GOT3 (cell line): Measurements from ENCODE around the gene IDH3A.
A peak's percentile ranks its signal among the peaks of the same experiment; 100 is the strongest.
"Not testable (repeated sequence)": the region's sequence is repeated elsewhere in the genome, so short reads cannot be mapped to it uniquely, and the experiment has no call there.

Experiments
- DNase-seq: peaks from one replicate; lab custom pipeline; 2025; ENCODE audit warnings: mixed read lengths; lab: John Stamatoyannopoulos, UW

The IDH3A gene

DNA sequence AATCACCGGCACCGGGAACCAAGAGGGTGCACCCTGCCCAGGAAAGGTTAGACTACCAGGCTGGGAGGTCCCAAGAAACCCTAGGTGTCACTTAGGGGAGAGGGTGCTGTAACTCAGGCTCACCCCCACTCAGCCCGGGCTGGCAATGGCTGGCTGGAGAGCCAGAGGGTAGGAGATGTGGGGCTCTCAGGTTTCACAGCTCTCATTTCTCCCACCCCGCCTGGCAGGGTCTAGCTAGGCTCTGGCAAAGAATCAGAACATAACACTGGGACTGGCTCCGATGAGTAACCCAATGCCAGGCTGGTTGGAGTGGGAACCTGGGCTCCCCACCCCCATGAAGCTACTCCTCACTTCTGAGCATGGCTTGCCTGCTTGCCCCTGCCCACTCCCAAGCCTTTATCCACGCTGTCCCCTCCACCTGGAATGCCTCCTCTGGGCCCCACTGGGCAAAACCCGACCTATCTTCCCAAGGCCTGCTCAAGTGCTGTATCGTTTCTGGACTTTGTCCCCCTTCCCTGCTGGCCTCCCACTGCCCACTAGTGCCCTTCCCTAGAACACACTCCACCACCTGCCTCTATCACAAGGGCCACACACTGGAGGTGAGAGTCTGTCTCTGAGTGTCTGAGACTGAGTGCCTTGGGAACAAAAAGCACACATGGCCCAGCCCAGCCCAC lies 19.9 kb upstream of the IDH3A start:
- no peak for DNase-seq

GRCh38 chr15:78129751-78130287 lies 19.3 kb upstream of the IDH3A start:
- DNase-seq = no peak

DNA sequence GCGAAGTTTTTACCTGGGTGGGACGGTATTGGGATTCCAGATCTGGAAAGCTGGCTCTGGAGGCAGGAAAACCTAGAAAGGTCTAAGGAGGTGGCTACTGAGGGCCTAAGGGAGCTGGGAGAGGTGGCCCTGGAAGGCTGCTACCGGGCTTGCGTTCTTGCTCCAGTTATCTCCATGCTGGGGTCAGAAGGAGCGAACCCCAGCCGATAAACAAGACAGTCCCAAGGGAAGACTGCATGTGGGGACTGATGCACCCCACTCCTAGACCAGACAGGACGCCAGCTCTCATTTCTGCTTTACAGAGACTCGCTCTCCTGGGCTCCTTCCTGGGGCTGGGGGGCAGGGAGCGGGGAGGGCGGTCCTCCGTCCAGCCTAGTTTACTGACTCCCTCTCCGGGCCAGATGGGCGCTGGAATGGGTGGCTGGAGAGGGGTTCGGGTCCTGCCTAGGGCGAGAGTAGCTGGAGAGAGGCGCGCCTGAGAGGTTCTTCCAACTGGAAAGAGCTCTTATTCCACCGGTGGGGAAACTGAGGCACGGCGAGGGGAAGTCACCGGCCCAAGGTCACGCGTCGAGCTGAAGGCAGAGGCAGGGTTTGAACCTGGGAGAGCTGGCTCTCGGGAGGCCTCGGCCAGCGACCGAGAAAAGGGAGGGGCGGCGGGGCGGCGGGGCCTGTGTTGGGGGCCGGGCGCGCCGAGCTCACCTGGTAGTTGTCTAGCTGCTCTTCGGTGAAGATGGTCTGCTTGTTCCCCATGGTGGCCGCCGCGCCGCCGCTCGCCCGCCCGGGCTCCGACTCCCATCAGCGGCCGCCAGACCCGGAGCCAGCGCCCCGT lies 18.5 kb upstream of the IDH3A start:
- no peak for DNase-seq

DNA sequence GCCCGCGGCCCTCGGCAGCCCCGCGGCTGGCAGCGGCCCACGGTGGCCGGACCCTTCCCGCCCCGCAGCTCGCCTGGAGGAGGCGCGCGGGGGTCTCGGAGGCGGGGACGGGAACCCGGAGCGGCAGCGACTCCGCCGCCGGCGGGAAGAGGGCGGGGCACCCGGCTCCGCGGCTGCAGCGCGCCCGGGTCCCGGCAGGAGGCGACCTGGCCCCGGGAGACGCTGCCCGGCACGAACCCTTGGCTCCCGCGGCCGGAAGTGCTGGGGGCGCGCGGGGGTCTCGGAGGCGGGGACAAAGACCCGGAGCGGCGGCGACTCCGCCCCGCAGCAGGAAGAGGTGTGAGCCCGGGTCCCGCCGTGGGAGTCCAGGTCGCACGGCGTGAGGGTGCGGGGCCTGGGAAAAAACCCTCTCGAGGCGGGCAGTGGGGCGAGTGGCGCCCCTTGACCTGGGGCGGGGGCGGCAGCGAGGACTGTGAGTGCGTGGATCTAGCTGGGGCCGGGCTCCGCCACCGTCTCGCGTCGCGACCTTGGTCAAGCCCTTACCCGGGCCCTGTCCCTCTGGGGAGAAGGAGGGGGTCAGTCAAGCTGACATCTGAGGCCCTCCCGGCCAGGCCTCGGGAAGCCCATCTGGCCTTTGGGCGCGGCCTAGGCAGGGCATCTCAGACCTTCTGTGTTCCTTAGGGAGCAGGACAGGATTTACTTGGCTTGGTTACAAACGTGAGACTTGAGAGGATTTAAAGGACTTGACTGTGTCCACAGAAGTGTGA lies 17.7 kb upstream of the IDH3A start, which contains the start of gene CIB2:
CIB2 (minus strand) TSS at position 151 of the 767 bp plus-strand sequence. CDS start 230 bp downstream, outside the sequence.
- DNase-seq = peak; percentile 51

DNA sequence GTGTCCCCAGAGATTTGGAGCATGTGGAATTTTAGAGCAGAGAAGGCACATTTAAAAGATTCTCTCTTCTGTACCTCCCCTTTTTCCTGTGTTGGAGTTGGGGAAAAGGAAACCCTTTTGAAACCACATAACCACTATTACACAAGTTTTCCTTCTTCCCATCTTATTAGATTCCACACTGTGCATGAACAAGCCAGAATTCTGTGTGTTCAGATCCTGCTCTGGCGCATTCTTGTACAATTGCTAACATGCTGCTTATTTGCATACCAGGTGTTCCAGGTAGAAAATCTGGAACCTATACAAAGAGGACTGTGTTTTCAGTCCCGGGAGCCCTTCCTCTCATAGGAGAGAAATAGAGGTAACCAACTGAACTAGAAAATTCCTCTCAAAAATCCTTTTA lies 15.4 kb upstream of the IDH3A start:
- no peak for DNase-seq

- DNase-seq = no peak
Observed at GRCh38 chr15:78139578-78139977, 9.6 kb upstream of the IDH3A start.

DNA sequence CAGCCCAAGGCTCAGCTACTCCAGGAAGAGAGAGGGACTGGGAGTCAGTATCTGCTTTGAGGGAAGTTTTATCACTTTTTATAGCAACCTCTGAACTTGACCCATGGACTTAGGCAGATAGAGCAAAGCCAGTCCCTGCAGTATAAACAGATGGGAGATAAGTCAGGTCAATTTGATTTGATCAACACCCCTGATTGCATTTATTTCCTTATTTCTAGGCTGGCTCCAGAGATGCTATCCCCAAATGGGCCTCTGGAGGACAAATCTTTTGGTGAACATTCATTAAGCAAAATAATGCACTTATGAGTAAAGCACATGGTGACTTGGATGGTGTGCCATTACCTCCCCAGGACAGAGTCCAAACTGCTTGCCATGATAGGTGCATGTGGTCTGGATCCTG lies 8.9 kb upstream of the IDH3A start:
- no peak for DNase-seq

- DNase-seq = no peak
Observed at GRCh38 chr15:78142332-78142731, 6.8 kb upstream of the IDH3A start.

GRCh38 chr15:78146425-78147154 lies 2.6 kb upstream of the IDH3A start:
- DNase-seq = no peak

DNA sequence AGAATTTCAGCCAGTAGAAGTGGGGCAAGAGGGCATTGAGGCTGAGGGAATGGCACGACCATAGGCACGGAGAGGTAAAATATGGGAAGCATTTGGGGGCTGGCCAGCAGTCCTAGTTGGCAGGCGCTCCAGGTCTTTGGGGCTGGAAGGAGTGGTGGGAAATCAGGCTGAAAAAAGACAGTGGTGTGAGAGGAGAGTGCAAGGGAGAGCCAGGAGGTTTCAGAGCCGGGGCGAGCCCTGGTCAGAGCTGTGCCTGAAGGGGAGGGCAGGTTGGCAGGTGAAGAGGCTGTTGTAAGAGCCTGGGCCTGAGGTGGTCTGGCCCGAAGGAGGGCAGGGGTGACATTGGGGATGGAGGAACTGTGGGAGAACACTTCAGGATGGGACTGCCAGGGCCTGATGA lies 1.6 kb upstream of the IDH3A start:
- no peak for DNase-seq

GRCh38 chr15:78148392-78149067 lies 632 bp upstream of the IDH3A start:
- no peak for DNase-seq

DNA sequence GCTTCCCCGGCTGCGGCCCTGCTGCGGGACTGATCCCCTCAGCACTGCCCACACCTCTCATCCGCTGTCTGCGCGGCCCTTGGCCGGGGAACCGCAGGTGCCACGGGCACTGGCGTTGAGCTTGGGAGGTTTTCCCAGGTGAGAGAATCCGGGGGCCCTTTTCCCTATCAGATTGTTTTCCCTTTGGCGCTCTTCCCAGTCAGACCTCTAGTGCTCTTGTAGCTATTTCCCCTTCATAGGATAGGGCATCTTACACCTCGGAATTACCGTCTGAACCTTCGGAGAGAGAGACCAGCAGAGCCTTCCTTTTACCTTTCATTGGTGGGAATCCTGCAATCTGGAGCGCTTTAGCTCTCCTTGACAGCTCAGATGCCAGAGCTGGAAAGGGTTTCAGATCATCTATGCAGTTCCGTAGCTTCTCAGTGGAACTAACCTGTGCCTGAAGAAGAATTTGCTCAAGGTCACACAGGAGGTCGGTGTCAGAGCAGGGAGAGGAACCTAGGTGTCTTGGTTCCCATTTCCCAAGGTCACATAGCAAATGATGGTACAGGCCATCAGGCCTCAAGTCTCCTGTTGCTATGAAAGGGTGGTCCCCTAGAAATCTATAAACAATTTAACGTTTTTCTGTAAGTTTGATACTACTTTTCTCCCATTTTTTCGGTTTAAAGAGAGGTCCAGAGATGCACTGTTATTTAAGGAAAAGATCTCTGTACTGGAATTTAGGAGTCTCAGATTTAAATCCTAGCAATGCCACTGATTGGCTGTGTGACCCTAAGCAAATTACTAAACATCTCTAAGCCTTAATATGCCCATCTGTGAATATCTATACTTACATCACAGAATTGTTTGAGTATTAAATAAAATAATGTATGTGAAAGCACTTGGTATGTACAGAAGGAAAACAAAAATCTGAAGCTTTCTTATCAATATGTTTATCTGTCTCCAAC lies 916 bp downstream of the IDH3A start:
- DNase-seq = no peak

DNA sequence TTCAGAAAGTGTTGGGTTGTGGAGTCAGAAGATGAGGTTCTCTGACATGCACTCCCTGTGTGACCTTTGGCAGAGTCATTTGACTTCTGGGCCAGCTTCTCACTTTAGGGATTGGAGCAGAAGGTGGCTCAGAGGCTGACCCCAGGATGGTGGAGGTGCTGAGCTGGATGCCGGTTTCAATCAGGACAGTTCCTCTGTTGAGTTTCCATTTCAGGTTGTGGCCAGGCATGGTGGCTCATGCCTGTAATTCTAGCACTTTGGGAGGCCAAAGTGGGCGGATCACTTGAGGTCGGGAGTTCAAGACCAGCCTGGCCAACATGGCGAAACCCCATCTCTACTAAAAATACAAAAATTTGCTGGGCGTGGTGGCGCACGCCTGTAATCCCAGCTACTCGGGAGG lies 1.9 kb downstream of the IDH3A start:
- not testable (repeated sequence) for DNase-seq

DNA sequence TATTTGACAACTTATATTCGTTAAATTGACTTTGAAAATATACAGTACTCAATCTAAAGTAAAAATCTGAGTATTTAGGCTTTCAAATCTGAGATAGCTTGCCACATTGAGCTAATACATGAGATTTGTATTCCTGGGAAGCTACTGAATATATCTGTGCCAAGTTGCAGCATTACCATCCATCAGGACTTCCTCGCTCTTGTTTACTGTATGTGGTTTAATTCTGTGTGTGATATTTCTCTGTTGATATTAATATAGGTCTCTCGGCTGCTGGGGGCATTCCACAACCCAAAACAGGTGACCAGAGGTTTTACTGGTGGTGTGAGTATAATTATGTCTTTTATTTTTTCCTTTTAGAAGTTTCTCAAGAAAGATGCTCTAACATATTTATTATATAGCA lies 5.8 kb downstream of the IDH3A start:
- DNase-seq = no peak

DNA sequence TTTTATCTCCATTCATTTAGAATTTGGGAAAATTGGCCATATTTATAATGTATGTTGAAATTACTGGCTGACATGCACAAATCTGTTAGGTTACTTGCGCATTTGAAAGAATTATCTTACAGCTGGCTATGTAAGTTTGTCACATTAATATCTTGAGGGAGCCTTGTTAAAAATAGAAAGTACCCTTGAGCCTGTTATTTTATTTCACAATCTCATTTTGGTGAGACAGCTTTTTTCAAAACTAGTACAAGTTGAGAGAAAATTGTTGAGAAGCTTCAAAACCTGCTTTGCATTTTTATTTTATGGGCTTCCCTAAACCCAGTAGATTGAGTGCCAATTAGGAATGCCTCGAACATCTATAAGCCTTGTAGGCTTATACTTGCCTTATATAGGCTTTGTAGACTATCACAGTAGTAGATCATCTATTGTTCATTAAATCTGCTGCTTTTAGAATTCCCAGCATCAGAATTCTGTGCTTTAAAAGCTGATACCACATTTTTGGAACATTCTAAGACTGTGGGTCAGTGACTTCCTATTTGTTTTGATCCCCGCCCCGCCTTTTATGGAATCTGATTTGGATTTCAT lies 6.3 kb downstream of the IDH3A start:
- DNase-seq = no peak

DNA sequence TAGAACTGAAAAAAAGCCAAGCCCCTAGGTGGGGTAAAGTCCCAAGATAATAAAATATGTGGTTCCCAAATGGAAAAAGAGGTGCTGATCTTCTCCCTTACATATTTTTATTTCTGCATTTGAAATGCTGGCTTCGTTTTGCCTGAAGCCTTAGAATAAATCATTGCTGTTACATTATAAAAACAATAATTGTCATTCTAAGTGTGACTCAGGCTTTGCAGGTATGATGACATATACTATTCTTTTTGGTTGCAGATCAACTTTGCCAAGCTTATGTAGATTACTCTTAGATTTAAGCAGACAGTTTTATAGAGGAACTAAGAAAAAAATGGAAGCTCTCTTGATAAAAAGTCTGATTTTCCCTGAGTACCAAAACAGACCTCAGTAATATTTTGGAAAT lies 7.5 kb downstream of the IDH3A start:
- DNase-seq = no peak

DNA sequence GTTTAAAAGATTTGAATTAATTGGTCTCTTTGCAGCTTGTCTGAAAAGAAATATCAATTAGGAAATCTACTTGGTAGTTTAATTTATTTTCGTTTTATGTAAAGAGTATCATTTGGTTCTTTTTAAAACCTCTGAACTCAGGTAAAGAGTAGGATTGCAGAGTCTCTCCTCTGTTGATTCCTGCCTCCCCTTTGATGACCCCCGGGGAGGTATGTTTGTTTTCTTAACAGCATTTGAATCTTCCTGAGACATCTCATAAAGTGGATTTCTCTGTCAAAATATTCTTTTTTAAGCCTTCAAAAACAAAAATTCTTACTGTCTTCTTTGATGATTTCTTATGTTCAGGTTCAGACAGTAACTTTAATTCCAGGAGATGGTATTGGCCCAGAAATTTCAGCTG lies 8.0 kb downstream of the IDH3A start:
- no peak for DNase-seq

GRCh38 chr15:78159395-78159794 lies 10.2 kb downstream of the IDH3A start:
- DNase-seq = no peak

GRCh38 chr15:78162038-78162437 lies 12.9 kb downstream of the IDH3A start:
- DNase-seq = no peak

DNA sequence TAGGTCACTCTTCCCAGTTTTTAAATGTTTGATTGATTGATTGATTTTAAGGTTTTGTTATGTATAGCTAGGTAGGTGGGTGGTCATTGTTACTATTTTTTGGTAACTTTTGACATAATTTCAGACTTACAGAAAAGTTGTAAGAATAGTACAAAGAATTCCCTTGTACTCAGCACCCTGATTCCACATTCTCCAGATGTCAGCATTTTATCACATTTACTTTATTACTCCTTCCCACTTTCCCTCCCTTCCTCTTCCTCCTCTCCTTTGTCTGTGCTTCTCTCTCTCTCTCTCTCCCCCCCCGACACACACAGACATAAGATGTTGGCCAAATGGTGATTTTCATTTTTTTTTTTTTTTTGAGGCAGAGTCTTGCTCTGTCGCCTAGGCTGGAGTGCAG lies 14.8 kb downstream of the IDH3A start:
- DNase-seq = no peak
